Stimulated activated memory B cell treated with anti-CD40 and anti-IgM and Interleukin-4, amounts not matched to agents 10 μg/mL and 1 μg/mL and 100 μg/mL, for 72 hours (primary cell): ENCODE data around the gene ATF6.

Experiments
- ATAC-seq: fragments of 150-1000 bp; cut with Tn5 transposase; 2 replicates; pipeline ENCODE4 v1.10.0; 2021
- H3K27ac Mint-ChIP-seq: one replicate; pipeline ENCODE4 v1.8.0; 2022; ENCODE audit warnings: mild to moderate bottlenecking, mixed read lengths
- H3K27me3 Mint-ChIP-seq: one replicate; pipeline ENCODE4 v1.8.0; 2022; ENCODE audit warnings: mixed read lengths
- H3K36me3 Mint-ChIP-seq: one replicate; pipeline ENCODE4 v1.8.0; 2022; ENCODE audit warnings: mixed read lengths
- H3K4me1 Mint-ChIP-seq: one replicate; pipeline ENCODE4 v1.8.0; 2022; ENCODE audit warnings: mixed read lengths
- H3K4me3 Mint-ChIP-seq: one replicate; pipeline ENCODE4 v1.8.0; 2022; ENCODE audit warnings: mild to moderate bottlenecking, moderate library complexity, mixed read lengths
- H3K9me3 Mint-ChIP-seq: one replicate; pipeline ENCODE4 v1.8.0; 2022; ENCODE audit warnings: mixed read lengths

ATF6 gene

DNA sequence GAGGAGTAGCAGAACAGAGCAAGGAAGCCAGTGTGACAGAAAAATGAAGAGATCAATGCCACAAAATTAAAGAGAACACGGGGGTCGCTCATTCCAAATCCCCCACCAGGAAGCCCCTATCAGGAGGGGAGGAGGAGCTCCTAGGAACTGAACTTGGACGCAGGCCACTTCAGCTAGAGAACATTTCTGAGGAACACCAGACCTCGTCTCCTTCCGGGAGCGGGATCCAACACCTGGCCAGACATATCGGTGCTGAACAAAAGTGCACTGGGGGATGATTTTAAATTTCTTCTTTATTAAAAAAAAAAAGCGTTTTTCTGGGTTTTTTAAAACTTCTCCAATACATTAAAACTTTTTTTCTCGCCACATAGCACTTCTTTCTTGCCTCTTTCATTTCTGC is 216.8 kb downstream of the ATF6 start:
- Mint-ChIP-seq H3K27ac (no peak overlapping the region), H3K4me1 (no peaks in the 10 kb centered on the region)

DNA sequence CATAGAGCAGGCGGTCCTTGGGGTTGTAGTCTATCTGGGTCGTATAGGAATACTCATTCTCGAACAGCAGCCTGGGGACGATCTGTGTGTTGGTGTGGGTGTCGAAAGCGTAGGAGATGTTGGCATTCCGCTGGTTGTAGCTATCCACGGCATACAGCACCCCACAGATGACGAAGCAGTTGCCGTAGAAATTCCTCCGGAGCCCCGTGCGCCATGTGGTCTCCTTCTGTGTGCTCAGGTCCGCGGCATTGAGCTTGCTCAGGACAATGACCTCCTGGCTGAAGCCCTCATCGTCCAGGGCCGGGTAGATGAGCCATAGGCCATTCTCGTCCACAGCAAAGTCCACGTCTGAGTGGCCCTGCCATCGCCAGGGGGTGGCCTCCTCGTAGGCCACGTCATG is 217.6 kb downstream of the ATF6 start:
- no peak overlapping the region for H3K4me3 Mint-ChIP-seq
- no peaks in the 10 kb centered on the region for H3K36me3 Mint-ChIP-seq
- H3K27ac Mint-ChIP-seq: no peak overlapping the region
- H3K9me3 Mint-ChIP-seq: peaks cover 4% of the 10 kb centered on the region
- no peaks in the 10 kb centered on the region for H3K4me1 Mint-ChIP-seq
- no peak for ATAC-seq
- peaks cover 31% of the 10 kb centered on the region for H3K27me3 Mint-ChIP-seq

More for the DNA sequence above, 216.8 kb downstream of the ATF6 start:
- Mint-ChIP-seq H3K4me3 (no peak overlapping the region), H3K36me3 (no peaks in the 10 kb centered on the region), H3K9me3 (peaks cover 4% of the 10 kb centered on the region), H3K27me3 (peaks cover 23% of the 10 kb centered on the region)
- ATAC-seq: no peak

GRCh38 chr1:161985301-161985822 is 219.2 kb downstream of the ATF6 start:
- H3K9me3 Mint-ChIP-seq: peaks cover 4% of the 10 kb centered on the region
- ATAC-seq: no peak
- H3K27ac Mint-ChIP-seq: no peak overlapping the region
- H3K4me1 Mint-ChIP-seq: no peaks in the 10 kb centered on the region
- no peak overlapping the region for H3K4me3 Mint-ChIP-seq
- peaks cover 38% of the 10 kb centered on the region for H3K27me3 Mint-ChIP-seq
- H3K36me3 Mint-ChIP-seq: no peaks in the 10 kb centered on the region

DNA sequence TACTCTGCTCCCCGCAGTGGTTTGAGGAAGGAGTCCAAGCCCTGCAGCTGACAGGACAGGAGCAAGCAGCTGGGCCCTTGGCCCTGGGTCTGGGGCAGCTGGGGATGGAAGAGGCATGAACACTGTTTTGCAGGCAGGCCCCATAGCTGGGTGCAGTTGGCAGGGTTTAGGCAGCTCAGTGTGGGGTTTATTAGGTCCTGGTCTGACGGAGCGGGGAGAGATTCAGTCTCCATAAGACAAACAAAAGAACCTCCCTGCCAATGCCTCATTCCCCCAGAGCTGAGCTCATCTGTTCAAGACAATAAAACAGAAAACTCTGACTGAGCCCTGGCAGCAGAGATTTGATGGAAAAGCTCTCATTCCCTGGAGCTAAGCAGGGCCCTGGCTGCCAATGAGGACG is 220.2 kb downstream of the ATF6 start:
- ATAC-seq: no peak
- Mint-ChIP-seq H3K4me3 (no peak overlapping the region), H3K27me3 (peaks cover 34% of the 10 kb centered on the region), H3K4me1 (no peaks in the 10 kb centered on the region), H3K36me3 (no peaks in the 10 kb centered on the region), H3K27ac (no peak overlapping the region), H3K9me3 (peaks cover 4% of the 10 kb centered on the region)

DNA sequence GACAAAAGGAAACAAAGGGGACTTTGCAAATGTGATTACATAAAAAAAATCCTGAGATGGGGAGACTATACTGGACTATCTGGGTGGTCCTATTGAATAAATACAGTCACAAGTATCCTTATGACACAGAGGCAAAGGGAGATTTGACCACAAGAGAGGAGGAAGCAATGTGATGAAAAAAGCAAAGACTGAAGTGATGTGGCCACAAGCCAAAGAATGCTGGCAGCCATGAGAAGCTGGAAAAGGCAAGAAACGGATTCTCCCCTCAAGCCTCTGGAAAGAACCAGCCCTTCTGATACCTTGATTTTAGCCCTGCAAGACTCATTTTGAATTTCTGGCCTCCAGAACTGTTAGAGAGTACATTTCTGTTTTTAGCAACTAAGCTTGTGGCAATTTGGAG is 221.2 kb downstream of the ATF6 start:
- no peaks in the 10 kb centered on the region for H3K36me3 Mint-ChIP-seq
- no peak overlapping the region for H3K4me3 Mint-ChIP-seq
- no peak overlapping the region for H3K27ac Mint-ChIP-seq
- no peak for ATAC-seq
- H3K9me3 Mint-ChIP-seq: peaks cover 4% of the 10 kb centered on the region
- H3K4me1 Mint-ChIP-seq: no peaks in the 10 kb centered on the region
- H3K27me3 Mint-ChIP-seq: peaks cover 26% of the 10 kb centered on the region

GRCh38 chr1:161987872-161988271 is 221.8 kb downstream of the ATF6 start:
- ATAC-seq: no peak
- Mint-ChIP-seq H3K9me3 (peaks cover 4% of the 10 kb centered on the region), H3K27me3 (peaks cover 31% of the 10 kb centered on the region), H3K27ac (no peak overlapping the region), H3K4me3 (no peak overlapping the region), H3K4me1 (no peaks in the 10 kb centered on the region), H3K36me3 (no peaks in the 10 kb centered on the region)

GRCh38 chr1:161988413-161988812 is 222.3 kb downstream of the ATF6 start:
- Mint-ChIP-seq H3K27ac (no peak overlapping the region), H3K27me3 (peaks cover 36% of the 10 kb centered on the region), H3K9me3 (peaks cover 7% of the 10 kb centered on the region), H3K36me3 (no peaks in the 10 kb centered on the region), H3K4me3 (no peak overlapping the region), H3K4me1 (no peaks in the 10 kb centered on the region)
- ATAC-seq: no peak

DNA sequence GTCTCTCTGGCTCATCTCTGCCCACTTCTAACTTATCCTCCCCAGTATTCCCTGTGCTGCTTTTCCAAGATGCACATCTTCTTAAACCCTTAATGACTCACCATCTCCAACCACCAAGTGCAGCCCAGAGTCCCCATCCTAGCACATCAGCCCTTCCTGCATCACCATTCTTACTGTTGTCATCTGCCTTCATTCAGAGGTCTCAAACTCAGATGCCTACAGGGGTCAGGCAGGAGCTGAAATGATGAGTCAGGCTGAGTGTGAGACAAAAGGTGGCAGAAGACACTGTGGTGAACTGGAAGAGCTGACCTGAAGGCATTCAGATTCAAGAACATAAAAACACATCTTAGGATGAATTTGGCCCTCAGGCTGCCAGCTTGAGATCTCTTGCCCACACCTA is 223.0 kb downstream of the ATF6 start:
- no peak overlapping the region for H3K27ac Mint-ChIP-seq
- H3K9me3 Mint-ChIP-seq: peaks cover 9% of the 10 kb centered on the region
- no peaks in the 10 kb centered on the region for H3K36me3 Mint-ChIP-seq
- no peaks in the 10 kb centered on the region for H3K4me1 Mint-ChIP-seq
- H3K27me3 Mint-ChIP-seq: peaks cover 43% of the 10 kb centered on the region
- ATAC-seq: no peak
- H3K4me3 Mint-ChIP-seq: no peak overlapping the region

DNA sequence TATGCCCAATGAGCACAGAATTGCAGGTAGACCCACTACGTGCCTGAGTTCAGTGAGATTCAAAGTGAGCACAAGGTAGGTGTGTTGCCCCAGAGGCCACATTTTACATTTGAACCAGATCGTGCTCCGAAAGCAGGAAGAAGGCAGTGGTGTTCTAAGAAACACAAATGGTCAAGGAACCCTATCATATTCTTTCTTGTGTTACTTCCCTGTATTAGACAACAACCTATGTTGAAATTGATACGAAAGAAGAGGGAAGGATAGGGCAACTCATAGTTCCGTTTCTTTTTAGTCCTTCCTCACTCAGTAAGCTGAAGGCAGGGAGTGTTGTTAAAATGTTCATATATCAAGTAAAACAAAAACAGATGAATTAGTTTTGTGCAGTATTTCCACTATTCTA is 223.7 kb downstream of the ATF6 start:
- Mint-ChIP-seq H3K9me3 (peaks cover 9% of the 10 kb centered on the region), H3K27me3 (peaks cover 47% of the 10 kb centered on the region), H3K27ac (no peak overlapping the region), H3K4me1 (no peaks in the 10 kb centered on the region), H3K4me3 (no peak overlapping the region), H3K36me3 (no peaks in the 10 kb centered on the region)
- no peak for ATAC-seq

DNA sequence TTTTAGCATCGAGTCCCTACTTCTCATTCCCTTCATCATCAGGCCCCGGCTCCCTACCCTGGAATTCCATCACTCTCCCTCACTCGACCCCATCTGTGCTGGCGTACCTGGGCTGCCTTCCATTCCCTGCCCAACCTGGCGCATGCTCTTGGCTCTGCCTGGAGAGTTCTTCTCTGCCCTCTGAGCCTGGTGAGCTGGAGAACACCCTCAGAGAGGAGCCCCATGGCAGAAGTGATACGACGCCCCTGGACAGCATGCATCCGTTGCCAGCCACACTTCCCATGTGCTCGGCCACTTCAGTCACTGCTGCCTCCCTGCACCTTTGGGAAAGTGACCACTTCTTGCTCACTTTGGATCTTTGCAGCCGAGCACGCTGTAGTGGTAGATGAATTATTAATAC is 227.5 kb downstream of the ATF6 start:
- H3K4me1 Mint-ChIP-seq: no peaks in the 10 kb centered on the region
- H3K36me3 Mint-ChIP-seq: no peaks in the 10 kb centered on the region
- H3K27ac Mint-ChIP-seq: no peak overlapping the region
- ATAC-seq: no peak
- H3K27me3 Mint-ChIP-seq: peaks cover 44% of the 10 kb centered on the region
- peaks cover 5% of the 10 kb centered on the region for H3K9me3 Mint-ChIP-seq
- no peak overlapping the region for H3K4me3 Mint-ChIP-seq

DNA sequence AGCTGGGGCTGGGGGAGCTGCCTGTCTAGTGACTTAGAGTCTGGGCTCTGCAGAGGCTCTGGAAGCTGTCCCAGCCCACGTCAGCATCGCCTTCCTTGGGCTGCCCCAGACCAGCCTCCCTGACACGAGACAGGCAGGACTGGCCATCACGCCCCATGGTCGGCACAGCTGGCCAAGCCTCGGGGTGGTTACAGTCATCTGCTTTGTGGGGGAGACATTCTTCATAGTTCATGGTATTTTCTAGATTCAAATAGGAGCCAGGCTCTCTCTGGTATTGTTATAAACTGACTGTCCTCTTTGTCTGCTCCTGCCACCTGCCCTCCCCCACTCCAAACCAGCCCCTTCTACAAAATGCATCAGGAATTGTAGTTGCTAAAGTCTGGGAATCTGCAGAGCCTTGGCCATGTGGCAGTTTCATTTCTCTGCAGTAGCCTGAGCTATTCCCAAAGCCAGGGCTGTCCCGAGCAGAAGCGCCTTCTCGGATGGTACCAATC is 228.1 kb downstream of the ATF6 start:
- peaks cover 5% of the 10 kb centered on the region for H3K9me3 Mint-ChIP-seq
- H3K27ac Mint-ChIP-seq: no peak overlapping the region
- H3K36me3 Mint-ChIP-seq: no peaks in the 10 kb centered on the region
- no peak overlapping the region for H3K4me3 Mint-ChIP-seq
- no peaks in the 10 kb centered on the region for H3K4me1 Mint-ChIP-seq
- peak; percentile 25 for ATAC-seq
- peaks cover 37% of the 10 kb centered on the region for H3K27me3 Mint-ChIP-seq

DNA sequence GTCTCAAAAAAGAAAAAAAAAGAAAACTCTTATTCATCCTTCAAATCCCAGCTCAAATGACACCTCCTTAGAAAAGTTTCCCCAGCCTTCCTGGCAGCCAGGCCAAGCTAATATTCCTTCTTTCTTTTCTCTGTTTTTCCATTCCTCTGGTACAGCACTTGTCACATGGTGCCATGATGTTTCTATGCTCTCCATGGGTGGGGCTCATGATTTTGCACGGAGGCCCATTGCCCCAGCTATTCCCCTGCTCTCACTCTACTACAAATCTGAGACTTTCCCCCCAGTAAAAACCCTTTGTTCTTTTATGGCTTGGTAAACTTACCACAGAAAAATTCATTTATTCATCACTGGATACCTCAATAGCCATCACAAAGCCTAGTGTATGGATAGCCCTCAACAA is 231.0 kb downstream of the ATF6 start:
- Mint-ChIP-seq H3K27ac (no peak overlapping the region), H3K27me3 (peaks cover 34% of the 10 kb centered on the region), H3K9me3 (peaks cover 5% of the 10 kb centered on the region), H3K4me3 (no peak overlapping the region), H3K4me1 (no peaks in the 10 kb centered on the region), H3K36me3 (no peaks in the 10 kb centered on the region)
- no peak for ATAC-seq

- H3K9me3 Mint-ChIP-seq: no peaks in the 10 kb centered on the region
- no peak overlapping the region for H3K4me3 Mint-ChIP-seq
- H3K27me3 Mint-ChIP-seq: peaks cover 28% of the 10 kb centered on the region
- no peak overlapping the region for H3K27ac Mint-ChIP-seq
- ATAC-seq: no peak
- no peaks in the 10 kb centered on the region for H3K36me3 Mint-ChIP-seq
- no peaks in the 10 kb centered on the region for H3K4me1 Mint-ChIP-seq
Measured at GRCh38 chr1:161998811-161999210, 232.7 kb downstream of the ATF6 start.

DNA sequence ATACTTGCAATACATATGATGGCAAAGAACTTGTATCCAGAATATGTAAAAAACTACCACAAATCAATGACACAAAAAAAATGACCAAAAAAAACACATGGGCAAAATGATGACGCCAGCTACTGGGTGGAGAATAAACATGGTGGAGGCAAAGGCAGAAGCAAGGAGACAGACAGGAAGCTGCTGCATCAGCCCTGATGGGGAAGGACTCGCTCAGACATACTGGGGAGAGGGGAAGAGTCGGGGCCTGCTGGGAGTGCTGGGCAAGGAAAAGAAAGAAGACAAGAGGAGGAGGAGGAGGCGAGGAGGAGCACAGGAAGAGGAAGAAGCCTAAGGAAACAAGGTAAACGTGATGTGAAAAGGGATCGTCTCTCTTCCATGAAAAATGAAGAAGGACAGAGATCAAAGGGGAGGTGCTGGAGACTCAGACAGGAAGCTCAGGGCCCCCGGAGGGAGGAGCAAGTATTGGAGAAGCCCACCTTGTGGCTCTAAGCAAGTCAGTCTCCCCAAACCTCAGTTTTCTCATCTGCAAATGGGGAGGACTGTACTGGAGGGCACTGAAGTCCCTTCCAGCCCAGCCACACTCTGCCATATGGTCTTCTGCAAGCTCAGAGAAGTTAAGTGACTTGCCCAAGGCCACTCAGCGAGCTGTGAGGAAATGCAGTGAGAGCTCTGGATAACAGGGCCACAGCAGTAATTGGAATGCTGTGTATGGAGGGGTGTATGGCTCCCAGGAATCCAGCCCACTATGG is 233.4 kb downstream of the ATF6 start:
- Mint-ChIP-seq H3K4me3 (no peak overlapping the region), H3K4me1 (no peaks in the 10 kb centered on the region), H3K9me3 (no peaks in the 10 kb centered on the region), H3K27ac (no peak overlapping the region), H3K36me3 (no peaks in the 10 kb centered on the region), H3K27me3 (peaks cover 28% of the 10 kb centered on the region)
- ATAC-seq: no peak

DNA sequence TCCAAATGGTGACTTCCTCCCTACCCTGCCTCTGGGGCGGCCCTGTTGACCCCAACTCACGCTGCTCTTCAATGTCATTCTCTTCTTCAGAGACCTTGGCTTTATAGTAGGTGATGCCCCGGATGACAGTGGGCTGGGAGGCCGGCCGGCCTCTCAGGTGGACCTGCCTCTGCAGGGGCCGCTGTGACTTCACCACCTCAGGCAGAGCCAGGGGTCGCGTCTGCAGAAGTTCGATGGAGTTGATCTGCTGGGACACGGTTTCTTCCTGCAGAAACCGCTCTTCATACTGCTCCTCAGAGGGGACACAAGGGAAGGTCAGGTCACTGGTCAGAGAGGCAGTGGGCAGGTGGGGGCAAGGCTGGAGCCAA is 233.9 kb downstream of the ATF6 start:
- Mint-ChIP-seq H3K27me3 (peaks cover 31% of the 10 kb centered on the region), H3K4me3 (no peak overlapping the region), H3K27ac (no peak overlapping the region), H3K9me3 (no peaks in the 10 kb centered on the region), H3K4me1 (no peaks in the 10 kb centered on the region), H3K36me3 (no peaks in the 10 kb centered on the region)
- ATAC-seq: no peak

GRCh38 chr1:162003061-162003829 is 237.1 kb downstream of the ATF6 start:
- no peaks in the 10 kb centered on the region for H3K9me3 Mint-ChIP-seq
- no peak overlapping the region for H3K4me3 Mint-ChIP-seq
- no peak for ATAC-seq
- H3K4me1 Mint-ChIP-seq: no peaks in the 10 kb centered on the region
- H3K36me3 Mint-ChIP-seq: no peaks in the 10 kb centered on the region
- H3K27ac Mint-ChIP-seq: no peak overlapping the region
- peaks cover 23% of the 10 kb centered on the region for H3K27me3 Mint-ChIP-seq
